ENCODE data around the gene ZNF143.

The ZNF143 gene

GRCh38 chr11:9565822-9566560 lies 105.2 kb downstream of the ZNF143 start:
- TF ChIP-seq CTCF (IDR thresholded peaks at IDR 0.05; ENCODE audit: control insufficient read depth, extremely low read depth, insufficient read depth), result no peak
- peak; percentile 97 for DNase-seq (ENCODE audit: low read depth)
- H3K4me3 ChIP-seq (ENCODE audit: low read depth, low read length), result no peak overlapping the region

- DNase-seq (ENCODE audit: low read depth), result no peak
- H3K4me3 ChIP-seq (ENCODE audit: low read depth, low read length), result no peak overlapping the region
Observed at GRCh38 chr11:9566561-9567063, 105.8 kb downstream of the ZNF143 start.

GRCh38 chr11:9567401-9567800 lies 106.6 kb downstream of the ZNF143 start:
- no peak overlapping the region for H3K4me3 ChIP-seq (ENCODE audit: low read depth, low read length)
- DNase-seq (ENCODE audit: low read depth), result no peak
- no peak for TF ChIP-seq CTCF (IDR thresholded peaks at IDR 0.05; ENCODE audit: control insufficient read depth, extremely low read depth, insufficient read depth)

More at GRCh38 chr11:9566561-9567063, 105.8 kb downstream of the ZNF143 start:
- no peak for TF ChIP-seq CTCF (IDR thresholded peaks at IDR 0.05; ENCODE audit: control insufficient read depth, extremely low read depth, insufficient read depth)

- H3K4me3 ChIP-seq (ENCODE audit: low read depth, low read length), result peak overlapping the region; percentile 24; the same call in 1 of the 2 replicates
- no peak for DNase-seq (ENCODE audit: low read depth)
- no peak for TF ChIP-seq CTCF (IDR thresholded peaks at IDR 0.05; ENCODE audit: control insufficient read depth, extremely low read depth, insufficient read depth)
Observed at GRCh38 chr11:9568161-9568853, 107.5 kb downstream of the ZNF143 start.

- TF ChIP-seq CTCF (IDR thresholded peaks at IDR 0.05; ENCODE audit: control insufficient read depth, extremely low read depth, insufficient read depth), result no peak
- H3K4me3 ChIP-seq (ENCODE audit: low read depth, low read length), result peak overlapping the region; percentile 24
- peak; percentile 94 for DNase-seq (ENCODE audit: low read depth)
Observed at GRCh38 chr11:9568854-9569587, 108.2 kb downstream of the ZNF143 start.

- no peak for DNase-seq (ENCODE audit: low read depth)
- no peak overlapping the region for H3K4me3 ChIP-seq (ENCODE audit: low read depth, low read length)
- no peak for TF ChIP-seq CTCF (IDR thresholded peaks at IDR 0.05; ENCODE audit: control insufficient read depth, extremely low read depth, insufficient read depth)
Observed at GRCh38 chr11:9569588-9570164, 108.9 kb downstream of the ZNF143 start.
